Measurements from ENCODE around the gene NRL. TPM values are rescaled to one million over a fixed set of nuclear protein-coding genes. Genes with fewer than 3 reads are reported as not detected.

The NRL gene
- total RNA-seq, 1 experiment from 2014 or later, result 1.4 TPM

- ATAC-seq (no peak), DNase-seq (ENCODE audit: low read depth, low spot score) (no peak)
- Histone ChIP-seq H3K9me3 (ENCODE audit: control insufficient read depth, insufficient read depth, low read depth, low read length) (no peaks in the 10 kb centered on the region), H3K4me1 (ENCODE audit: control insufficient read depth, insufficient read depth, low read length) (no peaks in the 10 kb centered on the region), H3K4me3 (ENCODE audit: low read depth in 2 of 2, low read length in 2 of 2) (no peak overlapping the region), H3K27ac (ENCODE audit: low read length) (no peak overlapping the region), H3K36me3 (ENCODE audit: control insufficient read depth, insufficient read depth, low read length) (no peaks in the 10 kb centered on the region), H3K27me3 (ENCODE audit: control insufficient read depth, insufficient read depth, low read length) (no peaks in the 10 kb centered on the region)
- BruUV-seq (replicated peaks), result no TSS peak
- in situ Hi-C loops (cut with HindIII; ENCODE audit: low pct_unique_long_range_greater_than_20kb, low sequenced_read_pairs) (no loop called here), intact Hi-C loops (cut with micrococcal nuclease; ENCODE audit: unreplicated experiment) (no loop called here)
- ChIA-PET CTCF (no interaction called here), POLR2A (interaction anchor here (0.6 kb wide), 2 partner anchors 20 to 38 kb away, joined by 3 to 18 read pairs; partner anchors contain the start of gene CARMIL3)
- no peak for TF ChIP-seq REST (IDR thresholded peaks at IDR 0.05; ENCODE audit: insufficient read depth in 1 of 2, low read depth in 2 of 2, low read length in 1 of 2)
- TF ChIP-seq TCF7L2 (IDR thresholded peaks at IDR 0.05; ENCODE audit: low read depth, low read length), result no peak
- TF ChIP-seq CTCF (IDR thresholded peaks at IDR 0.05), result no peak
- TF ChIP-seq POLR2AphosphoS5 (IDR thresholded peaks at IDR 0.05; ENCODE audit: low read depth, low read length), result no peak
- no peak for TF ChIP-seq SIN3A (IDR thresholded peaks at IDR 0.05; ENCODE audit: borderline replicate concordance, insufficient read depth, low read depth, low read length)
Measured at GRCh38 chr14:24072436-24072835, 42.3 kb downstream of the NRL start.

- ChIA-PET POLR2A (interaction anchor here (0.6 kb wide), 1 partner anchor 37 kb away, joined by 18 read pairs; no protein-coding TSS in a partner anchor), CTCF (no interaction called here)
- DNase-seq (ENCODE audit: low read depth, low spot score) (no peak), ATAC-seq (no peak)
- H3K9me3 ChIP-seq (ENCODE audit: control insufficient read depth, insufficient read depth, low read depth, low read length), result no peaks in the 10 kb centered on the region
- intact Hi-C loops (cut with micrococcal nuclease; ENCODE audit: unreplicated experiment) (no loop called here), in situ Hi-C loops (cut with HindIII; ENCODE audit: low pct_unique_long_range_greater_than_20kb, low sequenced_read_pairs) (no loop called here)
- H3K27me3 ChIP-seq (ENCODE audit: control insufficient read depth, insufficient read depth, low read length), result no peaks in the 10 kb centered on the region
- H3K36me3 ChIP-seq (ENCODE audit: control insufficient read depth, insufficient read depth, low read length), result no peaks in the 10 kb centered on the region
- no peak overlapping the region for H3K4me3 ChIP-seq (ENCODE audit: low read depth in 2 of 2, low read length in 2 of 2)
- no TSS peak for BruUV-seq (replicated peaks)
- no peaks in the 10 kb centered on the region for H3K4me1 ChIP-seq (ENCODE audit: control insufficient read depth, insufficient read depth, low read length)
- TF ChIP-seq POLR2AphosphoS5 (IDR thresholded peaks at IDR 0.05; ENCODE audit: low read depth, low read length), result no peak
- TF ChIP-seq SIN3A (IDR thresholded peaks at IDR 0.05; ENCODE audit: borderline replicate concordance, insufficient read depth, low read depth, low read length), result no peak
- TF ChIP-seq TCF7L2 (IDR thresholded peaks at IDR 0.05; ENCODE audit: low read depth, low read length), result no peak
- no peak for TF ChIP-seq REST (IDR thresholded peaks at IDR 0.05; ENCODE audit: insufficient read depth in 1 of 2, low read depth in 2 of 2, low read length in 1 of 2)
- no peak overlapping the region for H3K27ac ChIP-seq (ENCODE audit: low read length)
Measured at GRCh38 chr14:24071836-24072430, 42.8 kb downstream of the NRL start.
